GM13977 (cell line): ENCODE data around the gene PSMB7.

ENCODE experiments used
- DNase-seq: peaks from one replicate; pipeline ENCODE4 v3.0.0; 2012; ENCODE audit warnings: low spot score
- CTCF ChIP-seq: IDR thresholded peaks from 2 replicates; pipeline ENCODE4 v1.5.1; 2012; ENCODE audit warnings: mild to moderate bottlenecking, control low read depth; ENCODE audit not compliant: insufficient read depth; ENCODE audit errors: extremely low read depth, missing control alignments
- in situ Hi-C: fragments of 300-500 bp; cut with MboI; formaldehyde crosslinking; loops from one replicate; pipeline ENCODE4 v1.12.0; 2022; ENCODE audit warnings: low sequenced_read_pairs, low pct_unique_long_range_greater_than_20kb, mixed read lengths, inconsistent platforms; ENCODE audit not compliant: unreplicated experiment

The PSMB7 gene

GRCh38 chr9:124450931-124451661, 35.9 kb upstream of the PSMB7 start:
- in situ Hi-C loops = no loop called here
- DNase-seq = no peak
- TF ChIP-seq CTCF = no peak

GRCh38 chr9:124450241-124450924, 35.1 kb upstream of the PSMB7 start, which contains the start of gene ADGRD2:
ADGRD2 (plus strand) TSS chr9:124450451; CDS start chr9:124451667, 1,216 bp downstream.
- TF ChIP-seq CTCF = no peak
- in situ Hi-C loops = no loop called here
- DNase-seq = peak; percentile 51

- in situ Hi-C loops = no loop called here
- no peak for TF ChIP-seq CTCF
- DNase-seq = peak; percentile 28
These were observed 34.3 kb upstream of the PSMB7 start for GRCh38 chr9:124449381-124450151.

- no peak for TF ChIP-seq CTCF
- no peak for DNase-seq
- in situ Hi-C loops = no loop called here
These were observed 32.8 kb upstream of the PSMB7 start for GRCh38 chr9:124448019-124448418.

GRCh38 chr9:124447297-124447661, 32.0 kb upstream of the PSMB7 start:
- no peak for DNase-seq
- no peak for TF ChIP-seq CTCF
- in situ Hi-C loops = no loop called here

- TF ChIP-seq CTCF = no peak
- DNase-seq = no peak
- in situ Hi-C loops = no loop called here
These were observed 28.9 kb upstream of the PSMB7 start for GRCh38 chr9:124444166-124444565.
